Stomach (tissue), 4 donors: ENCODE measurements around the gene IMPG1.

Experiments used
- CTCF ChIP-seq, 7 experiments: fragments of 450-650 bp in 4 of 7; fragments of 200-600 bp in 3 of 7; sonication (generic) in 3 of 7; IDR thresholded peaks; one replicate each; pipeline ENCODE4 v1.5.1; 2016 to 2019; ENCODE audit warnings: antibody characterized with exemption in 7 of 7, control low read depth in 2 of 7, mild to moderate bottlenecking in 1 of 7
- EP300 ChIP-seq: sonication (generic); formaldehyde crosslinking; IDR thresholded peaks from one replicate; pipeline ENCODE4 v1.6.1; 2017; ENCODE audit warnings: antibody characterized with exemption
- POLR2A ChIP-seq, 4 donors: fragments of 450-650 bp; IDR thresholded peaks; one replicate each; pipeline ENCODE4 v1.6.1; 2016; ENCODE audit warnings: antibody characterized with exemption in 4 of 4, control low read depth in 2 of 4, mild to moderate bottlenecking in 1 of 4, moderate library complexity in 1 of 4
- POLR2AphosphoS5 ChIP-seq, 3 donors: sonication (generic); formaldehyde crosslinking; IDR thresholded peaks; one replicate each; pipeline ENCODE4 v1.6.1; 2016; ENCODE audit warnings: antibody characterized with exemption in 3 of 3

- no peak for TF ChIP-seq CTCF (IDR thresholded peaks at IDR 0.05)
- no peak for TF ChIP-seq POLR2A (IDR thresholded peaks at IDR 0.05)
- no peak for TF ChIP-seq EP300
- no peak for TF ChIP-seq POLR2AphosphoS5 (IDR thresholded peaks at IDR 0.05)
These were observed 178.7 kb downstream of the IMPG1 start for GRCh38 chr6:75893776-75894152.
